Right renal cortex interstitium (tissue), 3 donors: Measurements from ENCODE around the gene ARL17B. TPM values are rescaled to one million over a fixed set of nuclear protein-coding genes. Genes with fewer than 3 reads are reported as not detected.
"Not testable (repeated sequence)": the region's sequence is repeated elsewhere in the genome, so short reads cannot be mapped to it uniquely, and the experiment has no call there.

Experiments used
- DNase-seq, 3 donors: peaks; one replicate each; pipeline ENCODE4 v3.0.0-alpha.2; 2013; ENCODE audit warnings: low read depth in 3 of 3, low spot score in 2 of 3
- polyA plus RNA-seq, 3 donors: library from polyadenylated mRNA; unstranded; fragments of 120-200 nt; gene quantifications; one replicate each; pipeline ENCODE4 v1.2.1, GENCODE V29; 2013; ENCODE audit not compliant: insufficient read length in 3 of 3

ARL17B gene
- polyA plus RNA-seq, 3 donors = 11.9 to 18.6 (median 14.5) TPM

GRCh38 chr17:46290906-46291546 lies 70.5 kb downstream of the ARL17B start:
- DNase-seq = not testable (repeated sequence)

GRCh38 chr17:46287587-46287986 lies 74.0 kb downstream of the ARL17B start:
- DNase-seq = not testable (repeated sequence)

- not testable (repeated sequence) for DNase-seq
These were observed 74.8 kb downstream of the ARL17B start for GRCh38 chr17:46286764-46287221.

- not testable (repeated sequence) for DNase-seq
These were observed 76.1 kb downstream of the ARL17B start for GRCh38 chr17:46285500-46285899.

- DNase-seq = not testable (repeated sequence)
These were observed 77.1 kb downstream of the ARL17B start for GRCh38 chr17:46284467-46284866.

GRCh38 chr17:46282635-46283034 lies 78.9 kb downstream of the ARL17B start:
- DNase-seq = not testable (repeated sequence)

GRCh38 chr17:46281336-46281735 lies 80.2 kb downstream of the ARL17B start:
- not testable (repeated sequence) for DNase-seq

- DNase-seq = not testable (repeated sequence)
These were observed 84.7 kb downstream of the ARL17B start for GRCh38 chr17:46276728-46277479.

GRCh38 chr17:46274238-46274637 lies 87.3 kb downstream of the ARL17B start:
- no peak for DNase-seq

GRCh38 chr17:46273541-46274236 lies 87.9 kb downstream of the ARL17B start:
- no peak for DNase-seq

GRCh38 chr17:46270032-46270431 lies 91.5 kb downstream of the ARL17B start:
- DNase-seq = no peak

GRCh38 chr17:46266656-46267544 lies 94.7 kb downstream of the ARL17B start:
- peak; percentile 57 to 74 (median 73) for DNase-seq

GRCh38 chr17:46266063-46266655 lies 95.4 kb downstream of the ARL17B start:
- not testable (repeated sequence) for DNase-seq

GRCh38 chr17:46264456-46265198 lies 96.9 kb downstream of the ARL17B start:
- no peak for DNase-seq

- no peak for DNase-seq
These were observed 99.3 kb downstream of the ARL17B start for GRCh38 chr17:46262271-46262670.

GRCh38 chr17:46259845-46260661 lies 101.5 kb downstream of the ARL17B start:
- not testable (repeated sequence) for DNase-seq

- not testable (repeated sequence) for DNase-seq
These were observed 105.2 kb downstream of the ARL17B start for GRCh38 chr17:46256369-46256768.

GRCh38 chr17:46254215-46254614 lies 107.4 kb downstream of the ARL17B start:
- DNase-seq = not testable (repeated sequence)
